ENCODE results near the gene FHIT.

Gene FHIT

DNA sequence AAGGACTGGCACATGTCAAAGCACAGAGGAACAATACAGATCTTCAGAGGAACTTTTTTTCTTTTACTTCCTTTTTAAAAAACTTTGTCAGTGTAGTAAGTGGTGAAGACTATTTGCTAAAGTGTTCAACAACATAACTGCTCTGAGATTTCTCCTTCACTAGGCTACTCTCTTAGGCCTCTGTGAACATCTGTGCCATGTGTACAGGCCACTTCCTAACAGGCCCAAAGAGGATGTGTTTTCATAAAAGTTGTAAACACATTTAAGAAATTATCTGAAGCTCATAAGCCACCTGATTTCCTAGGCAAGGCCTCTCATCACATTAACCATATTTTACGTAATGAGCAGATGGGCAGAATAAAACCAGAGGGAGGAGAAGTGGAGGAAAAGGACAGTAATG, 235.4 kb downstream of the FHIT start:
- no peak for DNase-seq (ENCODE audit: low read depth)
- TF ChIP-seq, protein P1, sequence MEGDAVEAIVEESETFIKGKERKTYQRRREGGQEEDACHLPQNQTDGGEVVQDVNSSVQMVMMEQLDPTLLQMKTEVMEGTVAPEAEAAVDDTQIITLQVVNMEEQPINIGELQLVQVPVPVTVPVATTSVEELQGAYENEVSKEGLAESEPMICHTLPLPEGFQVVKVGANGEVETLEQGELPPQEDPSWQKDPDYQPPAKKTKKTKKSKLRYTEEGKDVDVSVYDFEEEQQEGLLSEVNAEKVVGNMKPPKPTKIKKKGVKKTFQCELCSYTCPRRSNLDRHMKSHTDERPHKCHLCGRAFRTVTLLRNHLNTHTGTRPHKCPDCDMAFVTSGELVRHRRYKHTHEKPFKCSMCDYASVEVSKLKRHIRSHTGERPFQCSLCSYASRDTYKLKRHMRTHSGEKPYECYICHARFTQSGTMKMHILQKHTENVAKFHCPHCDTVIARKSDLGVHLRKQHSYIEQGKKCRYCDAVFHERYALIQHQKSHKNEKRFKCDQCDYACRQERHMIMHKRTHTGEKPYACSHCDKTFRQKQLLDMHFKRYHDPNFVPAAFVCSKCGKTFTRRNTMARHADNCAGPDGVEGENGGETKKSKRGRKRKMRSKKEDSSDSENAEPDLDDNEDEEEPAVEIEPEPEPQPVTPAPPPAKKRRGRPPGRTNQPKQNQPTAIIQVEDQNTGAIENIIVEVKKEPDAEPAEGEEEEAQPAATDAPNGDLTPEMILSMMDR (conservative IDR thresholded peaks at IDR 0.05; ENCODE audit: low read depth, low read length), result no peak
- H3K4me3 ChIP-seq (ENCODE audit: low read length), result no peak overlapping the region

DNA sequence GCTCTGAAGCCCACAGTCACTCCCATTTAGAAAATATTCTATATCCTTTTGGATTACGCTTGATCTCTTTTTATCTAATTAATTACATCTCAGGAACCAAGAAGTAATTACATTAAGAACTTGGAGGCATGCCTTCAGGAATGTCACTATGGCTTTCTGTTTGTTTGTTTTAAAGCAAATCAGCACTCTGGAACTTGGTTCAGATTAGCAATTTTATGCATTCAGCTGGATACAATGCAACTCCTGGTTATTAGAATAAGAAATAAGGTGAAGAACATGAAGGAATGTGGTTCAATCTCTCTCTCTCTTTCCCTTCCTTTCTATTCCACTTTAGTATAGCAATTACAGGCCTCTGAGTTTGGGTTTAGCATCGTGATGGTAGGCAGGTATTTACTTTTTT, 235.8 kb downstream of the FHIT start:
- peak; percentile 18 for DNase-seq (ENCODE audit: low read depth)
- TF ChIP-seq, protein P1 (conservative IDR thresholded peaks at IDR 0.05; ENCODE audit: low read depth, low read length), result no peak
- no peak overlapping the region for H3K4me3 ChIP-seq (ENCODE audit: low read length)

DNA sequence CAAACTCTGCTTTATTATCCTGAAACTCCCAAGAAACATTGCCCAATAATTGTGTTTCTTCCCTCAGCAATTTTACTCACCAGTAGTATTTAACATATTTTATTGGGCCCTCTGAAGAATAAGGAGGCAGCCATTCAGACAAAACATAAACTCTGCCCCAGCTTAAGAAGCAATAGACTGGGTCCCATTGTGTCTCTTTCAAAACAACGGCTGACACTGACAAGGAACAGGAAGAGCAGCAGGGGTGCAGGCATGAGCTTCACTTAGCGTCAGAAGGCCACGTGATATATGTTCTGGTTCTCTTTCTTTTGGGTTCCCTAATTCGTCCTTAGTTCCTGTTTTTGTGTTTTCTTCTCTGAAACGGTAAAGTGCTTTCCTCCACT, 242.3 kb downstream of the FHIT start:
- TF ChIP-seq, protein P1 (conservative IDR thresholded peaks at IDR 0.05; ENCODE audit: low read depth, low read length), result no peak
- DNase-seq (ENCODE audit: low read depth), result no peak
- no peak overlapping the region for H3K4me3 ChIP-seq (ENCODE audit: low read length)

DNA sequence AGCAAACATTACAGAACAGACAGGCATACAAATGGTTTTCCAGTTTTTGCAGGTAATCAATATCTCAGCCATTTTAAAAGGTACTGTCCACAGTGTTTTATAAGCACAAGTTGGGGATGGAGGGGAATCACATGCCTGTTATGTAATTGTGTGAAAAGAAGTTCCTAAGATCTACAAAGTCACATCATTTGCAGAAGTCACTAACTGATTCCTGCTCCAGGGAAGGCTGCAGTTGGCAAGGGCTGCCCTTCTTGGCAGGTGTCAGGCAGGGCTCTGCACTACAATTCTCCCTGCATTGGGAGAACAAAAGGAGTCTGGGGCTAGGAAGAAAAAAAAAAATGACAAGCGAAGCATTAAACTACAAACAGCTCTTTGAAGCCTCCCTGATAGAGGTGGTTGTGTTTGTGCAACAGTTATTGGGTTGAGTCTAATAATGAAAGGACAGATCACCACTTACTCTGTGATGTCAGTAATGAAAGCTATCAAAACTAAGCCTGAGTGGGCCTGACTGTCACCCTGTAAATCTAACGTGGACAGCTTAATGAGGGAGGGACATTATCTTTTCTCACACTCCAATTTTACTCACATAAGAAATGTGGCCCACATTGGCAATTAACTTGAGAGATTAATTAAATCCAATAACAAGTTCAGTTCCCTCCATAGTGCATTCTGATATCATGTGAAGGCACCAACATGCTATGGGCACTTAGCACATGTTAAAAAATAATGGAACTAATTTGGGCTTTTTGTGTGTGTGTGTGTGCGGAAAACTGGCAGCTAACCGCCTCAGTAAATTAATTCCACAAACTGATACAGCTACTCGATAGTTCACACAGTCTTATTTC, 242.9 kb downstream of the FHIT start:
- TF ChIP-seq, protein P1 (conservative IDR thresholded peaks at IDR 0.05; ENCODE audit: low read depth, low read length), result no peak
- DNase-seq (ENCODE audit: low read depth), result no peak
- no peak overlapping the region for H3K4me3 ChIP-seq (ENCODE audit: low read length)

DNA sequence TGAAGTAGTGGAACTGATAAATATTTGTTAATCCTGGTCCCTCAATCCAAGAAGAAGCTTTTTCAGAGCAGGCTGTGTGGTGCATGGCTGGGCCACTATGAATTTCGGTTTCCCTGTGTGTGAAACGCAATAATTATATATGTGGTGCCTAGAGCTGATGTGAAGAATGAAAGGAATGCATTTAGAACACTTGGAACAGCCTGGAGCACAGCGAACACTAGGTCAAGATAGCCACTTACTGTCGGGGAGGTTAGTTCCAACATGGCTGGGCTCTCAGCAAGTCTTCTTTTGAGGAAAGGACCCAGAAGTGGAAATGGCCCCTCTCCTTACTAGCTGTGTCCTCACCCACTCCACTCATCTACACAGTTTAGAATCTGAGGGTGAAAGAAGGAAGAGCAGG, 245.7 kb downstream of the FHIT start:
- DNase-seq (ENCODE audit: low read depth), result no peak
- TF ChIP-seq, protein P1 (conservative IDR thresholded peaks at IDR 0.05; ENCODE audit: low read depth, low read length), result no peak
- no peak overlapping the region for H3K4me3 ChIP-seq (ENCODE audit: low read length)

DNA sequence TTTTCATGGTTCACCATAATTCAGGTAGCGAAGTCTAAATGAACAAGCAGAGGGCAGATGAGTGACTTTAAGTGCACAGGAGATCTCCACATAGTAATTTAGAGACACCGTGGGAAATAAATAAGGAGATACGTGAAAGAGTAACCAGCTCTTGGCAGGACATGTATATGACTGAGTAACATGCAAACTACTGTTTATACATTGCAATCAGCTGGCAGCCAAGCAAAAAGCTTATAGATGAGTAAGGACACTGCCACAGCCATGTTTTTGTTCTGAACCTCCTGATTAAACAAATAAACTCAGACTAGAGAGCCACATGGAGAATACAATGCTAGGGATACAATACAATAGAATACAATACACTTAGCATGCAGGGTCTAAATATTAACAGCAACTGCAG, 252.4 kb downstream of the FHIT start:
- DNase-seq (ENCODE audit: low read depth), result no peak
- H3K4me3 ChIP-seq (ENCODE audit: low read length), result no peak overlapping the region
- TF ChIP-seq, protein P1 (conservative IDR thresholded peaks at IDR 0.05; ENCODE audit: low read depth, low read length), result no peak

DNA sequence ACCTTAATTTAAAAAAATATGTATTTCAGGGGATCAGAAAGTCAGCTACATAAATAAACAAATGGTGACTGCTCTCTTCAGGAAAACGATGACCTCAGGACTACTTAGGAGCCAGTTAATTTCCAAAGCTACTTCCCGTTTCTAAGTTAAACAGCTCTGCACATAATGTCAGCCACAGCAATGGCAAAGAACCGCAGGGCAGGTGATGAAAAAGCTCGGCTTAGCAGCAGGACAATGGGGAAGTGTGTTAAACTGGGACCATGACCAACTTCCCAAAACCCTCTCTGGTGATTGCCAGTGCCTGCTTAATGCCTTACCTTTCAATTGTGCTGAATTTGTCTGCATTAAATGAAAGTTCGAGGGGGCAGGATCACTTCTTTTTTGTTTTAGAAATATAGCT, 258.9 kb downstream of the FHIT start:
- no peak for DNase-seq (ENCODE audit: low read depth)
- H3K4me3 ChIP-seq (ENCODE audit: low read length), result no peak overlapping the region
- TF ChIP-seq, protein P1 (conservative IDR thresholded peaks at IDR 0.05; ENCODE audit: low read depth, low read length), result no peak
